Heart left ventricle (tissue), 13 donors: Measurements from ENCODE around the gene FBXO38.

Experiments
- POLR2A ChIP-seq, 2 donors: fragments of 450-650 bp; IDR thresholded peaks; one replicate each; pipeline ENCODE4 v1.6.1; 2017; ENCODE audit warnings: antibody characterized with exemption in 2 of 2, mild to moderate bottlenecking in 2 of 2, moderate library complexity in 2 of 2
- TF ChIP-seq, protein P1 (sequence below), 12 donors: fragments of 200-600 bp; sonication (generic) in 4 of 12; IDR thresholded peaks; one replicate each; pipeline versions ENCODE4 v1.5.0 to v1.8.0; 2018 to 2022; ENCODE audit warnings: antibody characterized with exemption in 12 of 12, mild to moderate bottlenecking in 5 of 12
- donor health status: ischemic (EF 13 %, LVEDD 7.1; RV severe dilation, severe dysfunction).
- donor health status: DM: no; HTN: yes; CAD: no.
- donor health status: DM: no; HTN: no; CAD: no.
- donor health status: ischemic (EF 25% LVEDD 6.9; RV normal size, moderate dysfunction).
- donor health status: ischemic (EF 25% LVEDD 5.7; RV mildly dilated, moderate dysfunction).
- donor health status: ischemic (EF 35%, LVEDD 5.7; RV mildly dilated, moderate dysfunction).
- donor health status: nonischemic (EF 11% LVEDD 7.7; RV severe dilation, severe dysfunction).
- donor health status: DM: yes; HTN: yes; CAD: no.
- donor health status: PGD.
- donor health status: ischemic (EF 29% LVEDD 5.4; RV normal size, mild dysfunction).
- donor health status: nonischemic (EF 23%, LVEDD 6.1; RV moderate dilation, normal function).

DNA sequence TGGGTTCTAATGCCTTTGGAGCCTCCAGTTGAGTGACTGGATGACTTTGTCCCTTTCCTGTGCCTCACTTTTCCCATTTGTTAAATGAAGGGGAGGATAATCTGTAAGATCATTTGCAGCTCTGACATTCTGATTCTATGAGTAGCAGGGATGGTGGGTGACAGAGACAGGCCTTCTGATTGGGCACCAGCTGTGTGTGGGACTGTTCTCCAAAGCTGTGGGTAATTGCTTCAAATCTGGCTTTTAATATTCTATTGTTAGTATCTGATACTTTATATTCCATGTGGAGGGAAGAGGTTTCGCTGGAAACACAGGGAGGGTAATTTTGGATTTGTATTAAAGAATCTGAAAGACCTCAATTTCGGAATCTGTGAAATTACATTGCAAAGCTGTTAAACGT lies 102.7 kb downstream of the FBXO38 start:
- TF ChIP-seq, protein P1, sequence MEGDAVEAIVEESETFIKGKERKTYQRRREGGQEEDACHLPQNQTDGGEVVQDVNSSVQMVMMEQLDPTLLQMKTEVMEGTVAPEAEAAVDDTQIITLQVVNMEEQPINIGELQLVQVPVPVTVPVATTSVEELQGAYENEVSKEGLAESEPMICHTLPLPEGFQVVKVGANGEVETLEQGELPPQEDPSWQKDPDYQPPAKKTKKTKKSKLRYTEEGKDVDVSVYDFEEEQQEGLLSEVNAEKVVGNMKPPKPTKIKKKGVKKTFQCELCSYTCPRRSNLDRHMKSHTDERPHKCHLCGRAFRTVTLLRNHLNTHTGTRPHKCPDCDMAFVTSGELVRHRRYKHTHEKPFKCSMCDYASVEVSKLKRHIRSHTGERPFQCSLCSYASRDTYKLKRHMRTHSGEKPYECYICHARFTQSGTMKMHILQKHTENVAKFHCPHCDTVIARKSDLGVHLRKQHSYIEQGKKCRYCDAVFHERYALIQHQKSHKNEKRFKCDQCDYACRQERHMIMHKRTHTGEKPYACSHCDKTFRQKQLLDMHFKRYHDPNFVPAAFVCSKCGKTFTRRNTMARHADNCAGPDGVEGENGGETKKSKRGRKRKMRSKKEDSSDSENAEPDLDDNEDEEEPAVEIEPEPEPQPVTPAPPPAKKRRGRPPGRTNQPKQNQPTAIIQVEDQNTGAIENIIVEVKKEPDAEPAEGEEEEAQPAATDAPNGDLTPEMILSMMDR (IDR thresholded peaks at IDR 0.05), result no peak
- TF ChIP-seq POLR2A (IDR thresholded peaks at IDR 0.05), result no peak
